ENCODE data around the gene MLX.
"Not testable (repeated sequence)": the region's sequence is repeated elsewhere in the genome, so short reads cannot be mapped to it uniquely, and the experiment has no call there.

MLX gene

DNA sequence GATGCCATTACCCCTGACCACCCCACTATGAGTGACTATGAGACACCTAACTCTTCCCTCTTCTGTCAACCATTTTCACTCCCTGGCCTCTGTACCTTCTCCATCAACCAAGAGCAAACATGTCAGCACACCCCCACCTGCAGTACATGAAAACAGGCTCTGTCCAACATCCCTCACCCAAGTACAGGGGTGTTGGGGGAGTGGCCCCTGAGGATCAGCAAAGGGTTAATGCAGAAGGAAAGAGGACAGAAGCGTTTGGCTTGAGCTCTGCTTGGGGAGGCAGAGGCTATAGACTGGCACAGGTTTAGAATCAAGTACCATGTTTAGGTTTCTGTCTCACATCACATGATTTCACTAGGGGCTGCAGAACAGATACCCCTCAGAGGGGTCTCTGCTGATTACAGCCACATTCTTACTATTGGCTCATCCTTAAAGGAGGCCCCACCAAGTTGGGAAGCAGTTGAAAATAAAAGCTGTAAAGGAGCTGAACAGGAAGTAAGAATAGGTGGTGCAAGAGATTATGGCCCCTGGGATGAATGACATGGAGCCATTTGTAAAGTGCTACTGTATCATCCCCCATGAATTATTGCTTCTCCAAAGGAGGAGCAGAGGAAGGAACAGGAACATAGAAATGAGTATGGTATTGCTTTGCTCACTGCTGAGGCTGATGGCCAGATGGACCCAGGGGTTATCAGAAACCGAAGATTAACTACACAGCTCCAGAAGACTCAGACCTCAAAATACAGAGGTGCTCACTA lies 13.1 kb downstream of the MLX start:
- DNase-seq (ENCODE audit: low read depth), result no peak

DNA sequence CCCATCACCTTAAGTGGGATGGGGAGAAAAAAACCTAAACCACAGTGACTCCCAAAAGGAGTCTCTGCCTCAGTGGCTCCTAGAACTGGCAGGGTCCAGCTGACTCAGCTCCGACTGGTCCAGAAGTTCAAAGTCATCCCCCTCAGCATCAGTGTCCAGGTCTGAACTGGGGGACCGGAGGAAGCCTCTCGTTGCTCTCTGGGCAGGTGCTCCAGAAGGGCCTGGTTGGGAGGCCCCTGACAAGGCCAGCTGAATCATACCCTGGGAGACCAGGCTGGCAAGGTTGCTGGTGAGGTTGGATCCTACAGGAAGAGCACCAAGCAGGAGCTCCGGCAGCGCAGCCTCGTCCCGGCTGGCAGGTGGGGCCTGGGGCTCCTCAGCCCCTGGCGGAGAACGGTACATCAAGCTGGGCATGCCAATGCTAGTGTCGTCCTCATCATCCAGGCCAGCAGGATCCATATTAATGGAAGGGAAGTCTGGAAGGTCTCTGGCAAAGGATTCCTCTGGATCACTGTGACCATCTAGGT lies 14.9 kb downstream of the MLX start:
- DNase-seq (ENCODE audit: low read depth), result no peak

DNA sequence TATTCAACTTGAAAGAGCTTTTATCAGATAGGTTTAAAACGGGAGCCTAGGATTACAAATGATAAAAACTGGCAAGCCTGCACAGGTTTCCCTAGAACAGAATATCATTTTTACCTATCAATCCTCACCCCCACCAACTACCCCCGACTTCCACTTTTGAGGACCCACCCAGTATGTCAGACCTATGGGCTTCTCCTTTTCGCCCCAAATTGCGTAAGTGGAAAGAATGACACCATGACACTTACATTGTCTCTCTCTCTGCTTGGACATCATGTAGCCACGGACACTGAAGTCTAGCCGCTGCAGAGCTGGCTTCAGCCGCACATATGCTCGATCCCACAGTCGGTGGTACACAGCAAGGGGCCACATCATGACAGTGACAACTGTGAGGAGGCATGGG lies 18.0 kb downstream of the MLX start:
- no peak for DNase-seq (ENCODE audit: low read depth)

DNA sequence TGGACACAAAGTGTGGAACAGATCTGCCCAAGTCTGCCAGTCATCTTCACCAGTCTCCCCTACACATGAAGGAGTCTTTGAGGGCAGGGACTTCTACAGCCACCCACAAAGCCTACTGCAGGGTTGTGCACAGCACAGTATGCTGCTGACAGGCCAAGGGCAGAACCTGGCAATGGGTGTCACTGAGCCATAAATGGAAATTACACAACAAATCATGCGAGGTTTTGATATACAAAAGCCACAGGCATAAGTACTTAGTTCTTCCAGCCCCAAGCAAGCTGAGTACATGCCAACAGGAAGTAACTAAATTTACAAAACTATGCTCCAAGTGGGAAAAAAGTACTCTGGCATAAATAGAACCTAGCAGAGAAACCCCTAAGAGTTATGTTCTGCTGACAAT lies 18.5 kb downstream of the MLX start:
- DNase-seq (ENCODE audit: low read depth), result no peak

DNA sequence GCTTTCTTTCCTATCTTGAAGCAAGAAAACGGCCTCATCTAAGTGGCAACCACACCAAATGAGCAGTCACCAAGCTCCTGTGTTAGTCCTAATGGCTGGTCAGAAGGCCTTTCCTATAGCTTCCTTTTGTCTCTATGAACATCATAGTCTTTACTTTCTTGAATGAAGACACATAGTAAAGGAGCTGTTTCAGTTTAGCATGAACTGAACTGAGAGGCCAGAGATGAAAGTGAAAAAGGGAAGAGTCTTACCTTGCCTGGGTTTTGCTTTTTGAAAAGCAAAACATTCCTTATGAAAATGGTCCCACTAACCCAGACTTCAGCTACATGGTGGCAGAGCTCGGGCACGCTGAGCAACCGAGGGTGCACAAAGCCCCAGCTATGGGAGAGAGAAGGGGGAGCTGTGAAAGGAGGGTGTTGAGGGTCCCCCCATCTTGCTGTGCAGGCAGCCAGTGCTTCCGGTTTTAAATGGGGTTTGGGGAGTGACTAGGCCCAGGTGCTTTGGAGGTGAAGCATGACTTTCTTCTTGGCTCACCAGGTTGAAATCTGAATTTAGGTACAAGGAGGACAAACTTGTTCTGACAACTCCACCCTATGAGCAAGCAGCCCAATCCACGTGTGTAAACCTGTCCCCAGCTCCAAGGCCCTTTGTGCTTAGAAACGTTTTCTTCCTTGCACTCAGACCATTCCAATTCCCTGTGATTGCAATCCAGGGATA lies 19.8 kb downstream of the MLX start:
- DNase-seq (ENCODE audit: low read depth), result no peak

DNA sequence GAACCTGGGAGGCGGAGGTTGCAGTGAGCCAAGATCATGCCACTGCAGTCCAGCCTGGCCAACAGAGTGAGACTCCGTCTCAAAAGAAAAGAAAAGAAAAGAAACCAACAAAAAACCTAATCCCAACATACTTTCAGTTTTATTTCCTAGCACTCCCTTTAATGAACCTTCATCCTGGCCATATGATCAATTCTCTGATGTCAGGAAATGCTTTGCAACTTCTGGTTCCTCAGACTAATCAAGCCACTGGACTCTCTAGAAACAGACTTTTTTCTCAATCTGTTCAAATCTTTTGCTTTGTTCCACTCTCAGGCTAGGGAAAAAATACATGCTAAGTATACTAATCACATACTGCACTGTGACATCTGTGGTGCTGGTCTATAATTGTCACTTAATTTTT lies 24.0 kb downstream of the MLX start:
- no peak for DNase-seq (ENCODE audit: low read depth)

DNA sequence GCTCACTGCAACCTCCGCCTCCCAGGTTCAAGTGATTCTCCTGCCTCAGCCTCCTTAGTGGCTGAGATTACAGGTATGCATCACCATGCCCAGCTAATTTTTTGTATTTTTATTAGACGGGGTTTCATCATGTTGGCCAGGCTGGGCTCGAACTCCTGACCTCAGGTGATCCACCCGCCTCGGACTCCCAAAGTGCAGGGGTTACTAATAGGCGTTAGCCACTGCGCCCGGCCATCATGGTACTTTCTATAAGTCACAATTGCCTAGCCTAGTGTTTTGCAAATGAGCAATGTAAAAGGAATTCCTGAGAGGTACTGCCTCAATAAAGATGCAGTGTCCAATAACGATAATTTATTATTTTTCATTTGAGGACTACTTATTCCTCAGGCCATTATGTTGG lies 24.5 kb downstream of the MLX start:
- DNase-seq (ENCODE audit: low read depth), result no peak

DNA sequence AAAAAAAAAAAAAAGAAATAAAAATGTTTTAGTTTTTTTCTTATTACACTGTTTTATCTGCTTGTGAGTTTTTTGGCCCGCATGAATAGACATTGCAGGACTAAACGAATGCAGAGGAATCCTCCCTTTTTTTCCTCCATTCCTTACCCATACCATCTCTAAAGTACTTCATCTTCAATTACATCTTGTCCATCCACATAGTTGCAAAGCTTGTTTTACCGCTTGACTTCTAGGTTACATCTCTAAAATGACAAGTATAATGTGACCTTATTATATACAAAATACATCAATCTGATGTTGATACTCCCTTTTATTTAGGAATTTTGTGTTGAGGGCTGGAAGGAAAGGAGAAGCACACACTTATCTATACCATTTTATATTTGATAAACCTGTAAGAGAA lies 29.5 kb downstream of the MLX start:
- DNase-seq (ENCODE audit: low read depth), result no peak

DNA sequence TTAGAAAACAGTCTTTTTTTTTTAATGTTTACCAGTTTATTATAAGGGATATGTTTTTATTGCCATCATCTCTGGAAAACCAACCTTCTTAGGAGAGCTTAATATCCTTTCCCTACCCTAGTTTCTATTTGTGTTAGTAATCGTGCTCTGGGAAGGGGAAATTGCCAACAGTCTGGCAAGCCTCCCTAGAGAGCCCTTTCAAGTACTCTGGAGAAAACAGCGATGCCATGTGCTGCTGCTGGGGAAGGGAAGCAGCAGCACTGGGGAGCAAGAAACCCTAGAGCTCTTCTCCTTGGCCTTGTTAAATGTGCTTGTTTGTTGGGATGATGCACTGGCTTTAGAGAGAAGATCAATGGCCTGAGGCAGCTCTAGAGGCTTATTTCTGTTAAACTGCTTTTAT lies 32.0 kb downstream of the MLX start:
- no peak for DNase-seq (ENCODE audit: low read depth)

DNA sequence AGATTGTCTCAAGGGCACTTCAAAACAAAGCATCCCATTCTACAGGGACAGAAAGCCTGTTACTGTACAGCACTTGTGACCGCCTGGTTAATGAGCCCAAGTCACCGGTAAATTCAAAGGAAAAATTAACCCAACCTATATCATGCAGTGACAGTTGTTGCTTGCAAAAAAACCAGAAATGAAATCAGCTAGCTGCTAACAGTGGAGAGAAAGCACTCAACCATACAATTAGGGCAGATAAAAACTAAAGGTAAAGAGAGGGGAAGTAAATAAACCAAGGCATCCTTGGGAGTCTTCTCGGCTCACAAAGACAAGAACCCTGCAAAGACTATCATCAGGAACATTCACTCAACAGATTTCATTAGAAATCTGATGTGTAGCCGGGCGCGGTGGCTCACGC lies 36.4 kb downstream of the MLX start:
- DNase-seq (ENCODE audit: low read depth), result no peak

DNA sequence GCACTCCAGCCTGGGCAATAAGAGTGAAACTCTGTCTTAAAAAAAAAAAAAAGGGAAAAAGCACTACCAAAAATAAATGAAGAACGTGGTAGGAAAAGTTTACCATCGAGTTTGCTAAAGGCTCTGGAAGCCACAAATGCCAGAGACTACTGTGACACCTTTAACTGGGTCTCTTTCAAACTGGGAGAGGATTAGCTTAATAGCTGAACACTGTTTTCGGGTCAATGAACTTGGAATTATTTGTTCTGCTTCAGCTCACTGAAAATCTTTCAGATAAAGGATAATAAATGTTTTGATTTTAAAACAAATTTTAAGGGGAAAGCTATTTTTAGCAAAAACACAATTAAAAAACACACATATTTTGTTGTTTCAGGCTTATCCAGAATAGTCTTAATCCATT lies 40.9 kb downstream of the MLX start:
- no peak for DNase-seq (ENCODE audit: low read depth)

DNA sequence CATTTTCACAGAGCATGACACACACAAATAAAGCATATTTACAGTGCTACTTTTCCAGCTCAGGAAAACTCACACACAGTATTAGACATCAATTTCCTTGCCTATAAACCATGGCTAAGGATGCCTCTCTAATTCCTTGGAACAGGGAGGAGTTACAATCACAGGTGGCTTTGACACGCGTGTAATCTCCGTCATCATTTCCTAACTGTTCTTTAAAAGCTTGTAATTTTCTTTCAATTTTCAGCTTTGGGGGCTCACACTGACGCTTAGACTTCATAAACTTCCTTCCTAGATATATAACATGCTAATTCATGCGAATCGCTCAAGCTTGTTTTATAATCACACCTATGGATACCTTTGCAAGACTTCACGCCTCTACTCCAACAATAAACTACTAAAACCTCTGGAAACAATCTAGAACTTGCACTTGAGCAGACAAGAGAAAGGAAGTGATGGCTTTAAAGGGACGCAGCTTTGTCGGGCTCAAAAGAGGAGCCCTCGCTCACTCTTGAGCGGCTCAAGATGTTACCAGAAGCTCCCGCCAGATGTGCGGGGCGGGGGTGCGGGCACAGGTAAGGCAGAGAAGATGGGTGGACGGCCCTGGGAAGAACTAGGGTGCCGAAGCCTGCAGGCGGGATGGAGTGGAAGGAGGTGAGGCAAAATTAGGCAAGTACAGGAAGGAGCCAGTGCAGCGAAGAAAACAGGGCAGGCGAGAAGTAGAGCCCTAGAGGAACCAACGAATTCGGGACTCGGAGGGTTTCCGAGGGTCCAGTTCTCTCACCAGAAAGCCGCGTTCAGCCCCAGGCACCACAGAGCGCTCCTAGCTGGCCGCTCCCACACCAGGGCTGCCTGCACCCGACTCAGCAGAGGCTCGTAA lies 41.6 kb downstream of the MLX start:
- DNase-seq (ENCODE audit: low read depth), result no peak

DNA sequence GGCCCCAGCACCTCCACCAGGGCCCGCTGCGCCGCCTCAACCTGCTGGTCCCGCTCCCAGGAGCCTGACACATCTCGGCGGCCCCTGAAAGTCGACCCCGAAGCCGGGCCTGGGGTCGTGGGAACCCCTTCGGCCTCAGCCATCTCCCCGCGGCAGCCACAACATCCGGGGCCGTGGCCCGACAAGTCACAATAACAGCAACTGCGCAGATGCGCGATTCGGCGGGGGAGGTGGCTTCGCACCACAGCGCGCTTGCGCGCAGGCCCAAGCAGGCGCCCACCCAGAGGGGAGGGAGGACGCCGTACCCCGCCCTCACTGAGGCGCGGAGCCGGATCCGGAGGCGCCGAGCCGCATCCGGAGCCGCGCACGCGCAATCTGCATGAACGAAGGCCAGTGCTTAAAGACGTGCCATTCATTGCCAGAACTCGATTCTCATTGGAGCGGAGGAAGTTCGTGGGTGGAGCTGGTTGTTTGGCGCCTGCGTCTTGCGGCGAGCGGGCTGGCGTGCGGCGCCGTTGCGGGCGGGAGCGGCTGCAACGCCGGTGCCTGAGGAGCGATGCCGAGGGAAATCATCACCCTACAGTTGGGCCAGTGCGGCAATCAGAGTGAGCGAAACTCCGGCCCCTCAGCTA lies 42.4 kb downstream of the MLX start, which contains the start of the genes RETREG3 and TUBG1:
RETREG3 (minus strand) TSS at position 193 of the 632 bp plus-strand sequence; CDS start at position 143, 50 bp downstream.
TUBG1 (plus strand) TSS at position 502 of the 632 bp plus-strand sequence; CDS start at position 557, 55 bp downstream.
- peak; percentile 99 for DNase-seq (ENCODE audit: low read depth)

DNA sequence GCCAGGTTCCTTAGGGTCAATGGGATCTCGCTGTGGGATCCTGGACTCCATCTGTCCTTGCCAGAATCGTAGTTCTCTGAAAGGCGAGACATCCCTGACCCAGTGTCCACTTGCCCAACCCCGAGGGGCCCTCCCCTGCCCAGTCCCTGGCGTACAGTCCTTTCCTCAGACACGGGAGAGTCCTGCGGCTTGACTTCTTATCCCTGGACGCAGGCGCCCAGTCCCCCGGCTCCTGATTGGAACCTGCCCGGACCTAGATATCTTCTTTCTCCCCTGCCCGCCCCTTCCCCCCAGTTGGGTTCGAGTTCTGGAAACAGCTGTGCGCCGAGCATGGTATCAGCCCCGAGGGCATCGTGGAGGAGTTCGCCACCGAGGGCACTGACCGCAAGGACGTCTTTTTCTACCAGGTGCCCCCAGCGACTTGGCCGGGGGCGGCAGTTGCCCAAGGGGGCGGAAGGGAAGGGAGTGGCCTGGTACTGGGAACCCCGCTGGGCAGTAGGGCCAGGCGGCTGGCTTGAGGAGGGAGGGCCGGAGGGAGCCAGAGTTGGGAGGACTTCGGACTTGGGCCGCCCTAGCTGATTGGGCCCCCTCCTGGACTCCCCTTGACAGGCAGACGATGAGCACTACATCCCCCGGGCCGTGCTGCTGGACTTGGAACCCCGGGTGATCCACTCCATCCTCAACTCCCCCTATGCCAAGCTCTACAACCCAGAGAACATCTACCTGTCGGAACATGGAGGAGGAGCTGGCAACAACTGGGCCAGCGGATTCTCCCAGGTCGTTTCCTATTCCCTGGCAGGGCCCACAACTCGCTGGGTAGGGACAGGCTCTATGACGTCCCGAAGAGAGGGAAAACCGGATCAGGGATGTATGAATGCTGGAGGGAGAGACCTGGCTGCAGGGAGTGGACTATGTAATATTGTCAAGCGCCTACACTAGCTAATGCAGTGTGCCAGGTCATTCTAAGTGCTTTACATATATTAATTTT lies 43.2 kb downstream of the MLX start:
- DNase-seq (ENCODE audit: low read depth), result peak; percentile 3

DNA sequence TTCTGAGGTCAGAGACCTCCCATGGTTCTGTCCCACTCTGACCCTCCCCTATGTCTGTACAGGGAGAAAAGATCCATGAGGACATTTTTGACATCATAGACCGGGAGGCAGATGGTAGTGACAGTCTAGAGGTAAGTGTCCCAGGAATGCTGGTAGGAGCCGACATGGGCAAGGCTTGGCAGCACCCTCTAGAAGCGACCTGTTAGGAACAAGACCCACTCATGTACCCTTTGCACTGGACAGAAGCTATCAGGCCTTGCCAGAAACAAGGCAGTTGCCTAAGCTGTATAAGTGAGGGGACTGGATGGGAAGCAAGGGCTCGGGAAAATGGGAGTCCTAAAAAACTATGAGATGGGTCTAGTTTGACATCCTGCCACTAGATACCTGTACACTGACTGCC lies 45.1 kb downstream of the MLX start:
- no peak for DNase-seq (ENCODE audit: low read depth)

DNA sequence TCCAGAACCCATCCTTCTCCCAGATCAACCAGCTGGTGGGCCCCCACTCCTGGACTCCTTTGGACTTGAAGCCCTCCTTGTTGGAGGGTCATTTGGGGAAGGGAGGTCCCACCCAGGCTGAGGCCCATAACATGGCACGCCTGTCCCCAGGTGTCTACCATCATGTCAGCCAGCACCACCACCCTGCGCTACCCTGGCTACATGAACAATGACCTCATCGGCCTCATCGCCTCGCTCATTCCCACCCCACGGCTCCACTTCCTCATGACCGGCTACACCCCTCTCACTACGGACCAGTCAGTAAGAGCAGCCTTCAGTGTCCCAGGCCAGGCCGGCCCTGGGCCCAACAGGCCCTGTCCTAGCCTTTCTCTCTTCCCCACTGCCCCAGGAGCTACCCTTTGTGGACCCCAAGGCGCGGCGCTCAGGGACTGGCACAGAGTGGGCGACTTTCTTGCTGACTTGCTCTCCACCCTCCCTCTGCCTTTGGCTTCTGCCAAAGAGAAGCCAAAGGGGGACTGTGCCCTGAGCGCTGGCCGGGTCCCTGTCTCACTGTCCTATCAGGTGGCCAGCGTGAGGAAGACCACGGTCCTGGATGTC lies 46.9 kb downstream of the MLX start:
- no peak for DNase-seq (ENCODE audit: low read depth)

DNA sequence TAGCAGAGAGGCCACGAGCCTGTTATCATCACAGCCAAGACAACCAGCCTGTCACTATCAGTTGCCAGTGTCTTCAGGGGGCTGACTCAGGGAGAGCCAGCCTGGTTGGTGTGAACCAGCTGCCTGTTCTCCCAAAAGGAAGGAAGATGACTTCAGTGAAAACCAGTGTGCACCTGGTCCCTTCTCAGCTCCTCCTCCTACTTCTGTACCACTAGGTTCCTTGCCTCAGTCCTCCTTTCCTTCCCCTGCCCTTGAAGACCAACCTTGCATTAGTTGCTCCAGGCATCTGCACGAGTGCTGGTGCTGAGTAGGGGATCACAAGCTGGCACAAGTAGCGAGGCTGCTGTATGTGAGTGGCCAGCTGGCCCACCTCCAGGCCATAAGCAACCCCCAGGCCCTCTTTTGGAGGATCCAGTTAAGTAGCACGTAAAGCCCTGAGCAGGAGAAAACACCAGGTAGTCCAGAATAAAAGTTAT lies 51.1 kb downstream of the MLX start:
- no peak for DNase-seq (ENCODE audit: low read depth)

DNA sequence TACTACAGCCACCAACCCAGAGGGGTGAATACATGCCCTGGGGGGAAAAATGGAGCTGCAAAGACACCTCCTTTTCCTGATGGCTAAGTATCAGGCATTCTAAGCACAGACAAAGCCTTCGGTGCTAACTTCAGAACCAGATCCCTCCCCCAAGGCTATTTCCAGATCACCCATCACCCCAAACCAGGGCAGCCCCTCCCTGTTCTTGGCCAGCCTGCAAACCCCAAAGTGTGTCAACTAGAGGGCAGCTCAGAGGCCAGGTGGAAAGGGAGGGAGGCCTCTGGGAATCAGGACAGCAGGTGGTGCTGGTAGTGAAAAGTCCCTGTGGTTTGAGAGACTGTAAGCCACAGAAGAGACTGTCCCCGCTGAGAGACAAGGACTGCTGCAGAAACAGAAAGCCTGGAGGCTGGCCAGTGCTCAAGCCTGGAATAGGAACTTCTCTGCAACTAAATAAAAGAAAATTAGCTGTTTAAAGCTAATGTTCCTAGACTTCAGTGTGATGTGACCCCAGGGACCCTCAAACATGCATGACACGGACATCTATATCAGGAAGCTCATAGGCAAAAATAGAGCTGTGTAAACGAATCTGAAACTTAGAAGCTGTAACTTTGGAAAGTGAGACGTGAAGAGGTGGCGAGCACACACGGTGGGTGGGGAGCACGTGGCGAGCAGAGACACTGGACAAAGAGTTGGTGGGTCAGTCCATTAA lies 51.7 kb downstream of the MLX start:
- DNase-seq (ENCODE audit: low read depth), result no peak

DNA sequence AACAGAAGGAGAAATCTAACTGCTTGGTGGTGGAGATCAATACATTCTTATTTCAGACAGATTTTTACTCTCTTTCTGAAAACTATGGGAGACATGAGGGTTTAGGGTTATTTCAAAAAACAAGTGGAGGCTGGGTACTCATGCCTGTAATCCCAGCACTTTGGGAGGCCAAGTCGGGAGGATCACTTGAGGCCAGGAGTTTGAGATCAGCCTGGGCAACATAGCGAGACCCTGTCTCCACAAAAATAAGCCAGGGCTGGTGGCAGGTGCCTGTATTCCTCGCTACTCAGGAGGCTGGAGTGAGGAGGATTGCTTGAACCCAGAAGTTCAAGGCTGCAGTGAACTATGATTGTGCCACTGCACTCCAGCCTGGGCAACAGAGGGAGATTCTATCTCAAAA lies 55.1 kb downstream of the MLX start:
- not testable (repeated sequence) for DNase-seq (ENCODE audit: low read depth)

Data from T follicular helper cell (primary cell).